GM18870 (cell line): ENCODE measurements around the gene TMEM201.

ENCODE experiments used
- ATAC-seq: cut with Tn5 transposase; IDR thresholded peaks from one replicate; pipeline ENCODE4 v1.9.1; 2021; ENCODE audit warnings: moderate library complexity; ENCODE audit not compliant: unreplicated experiment

The TMEM201 gene

GRCh38 chr1:9599741-9600140 is 11.0 kb downstream of the TMEM201 start:
- no peak for ATAC-seq

DNA sequence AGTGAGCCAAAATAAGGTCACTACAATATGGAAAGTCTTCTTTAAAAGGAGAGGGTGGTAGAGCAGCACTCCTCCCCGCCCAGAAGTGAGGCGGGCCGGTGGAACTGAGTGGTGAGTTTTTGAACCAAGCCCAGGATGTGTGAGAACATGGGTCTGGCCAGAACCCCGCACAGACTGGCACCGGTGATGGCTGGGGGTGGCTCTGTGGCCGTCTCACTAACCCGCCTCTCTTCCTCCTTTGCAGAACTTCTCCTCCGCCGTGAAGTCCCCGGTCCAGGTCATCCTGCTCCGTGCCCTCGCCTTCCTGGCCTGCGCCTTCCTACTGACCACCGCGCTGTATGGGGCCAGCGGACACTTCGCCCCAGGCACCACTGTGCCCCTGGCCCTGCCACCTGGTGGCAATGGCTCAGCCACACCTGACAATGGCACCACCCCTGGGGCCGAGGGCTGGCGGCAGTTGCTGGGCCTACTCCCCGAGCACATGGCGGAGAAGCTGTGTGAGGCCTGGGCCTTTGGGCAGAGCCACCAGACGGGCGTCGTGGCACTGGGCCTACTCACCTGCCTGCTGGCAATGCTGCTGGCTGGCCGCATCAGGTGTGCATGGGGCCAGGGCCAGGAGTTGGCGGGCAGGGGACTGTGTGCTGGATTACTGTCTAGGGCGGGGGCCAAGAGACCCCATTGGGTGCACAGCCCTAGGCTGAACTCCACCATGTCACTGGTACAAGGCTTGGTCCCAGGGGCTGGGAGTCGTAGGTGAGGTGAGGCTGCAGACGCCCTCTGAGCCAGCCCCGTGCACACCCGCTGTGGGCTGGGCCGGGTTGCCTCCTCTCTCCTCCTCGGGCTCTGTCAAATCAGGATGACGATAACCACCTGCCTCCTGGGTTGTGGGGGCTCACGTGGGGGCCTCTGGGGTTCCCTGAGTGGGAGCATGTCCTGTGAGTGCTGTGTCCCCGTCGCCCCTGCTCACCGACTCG is 12.4 kb downstream of the TMEM201 start:
- ATAC-seq: no peak

DNA sequence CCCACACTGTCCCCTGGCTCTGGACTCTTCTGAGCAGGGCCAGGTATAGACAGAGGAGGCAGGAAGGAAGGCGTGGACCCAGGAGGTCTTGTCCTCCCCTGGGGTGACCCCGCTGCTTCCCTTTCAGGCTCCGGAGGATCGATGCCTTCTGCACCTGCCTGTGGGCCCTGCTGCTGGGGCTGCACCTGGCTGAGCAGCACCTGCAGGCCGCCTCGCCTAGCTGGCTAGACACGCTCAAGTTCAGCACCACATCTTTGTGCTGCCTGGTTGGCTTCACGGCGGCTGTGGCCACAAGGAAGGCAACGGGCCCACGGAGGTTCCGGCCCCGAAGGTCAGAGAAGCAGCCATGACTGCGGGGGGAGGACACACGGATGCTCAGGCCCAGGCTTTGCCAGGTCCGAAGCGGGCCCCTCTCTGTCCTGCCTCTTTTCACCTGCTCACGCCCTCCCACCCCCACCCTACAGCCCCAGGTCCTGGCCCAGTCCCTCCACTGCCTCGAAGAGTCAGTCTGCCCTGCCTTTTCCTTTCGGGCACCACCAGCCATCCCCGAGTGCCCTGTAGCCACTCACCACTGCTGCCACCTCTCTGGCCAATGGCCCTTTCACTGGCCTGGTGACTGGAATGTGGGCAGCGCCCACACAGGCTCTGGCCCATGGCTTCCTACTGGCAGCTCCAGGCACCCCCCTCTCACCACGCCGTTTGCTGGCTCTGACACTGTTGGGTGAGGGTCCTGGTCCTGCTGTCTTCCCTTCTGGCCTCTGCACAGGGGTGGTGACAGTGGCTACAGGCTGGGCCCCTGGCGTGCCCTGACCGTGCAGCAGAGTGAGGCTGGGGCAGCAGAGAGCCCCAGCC is 13.5 kb downstream of the TMEM201 start:
- ATAC-seq: no peak

- no peak for ATAC-seq
Measured at GRCh38 chr1:9602794-9603167, 14.1 kb downstream of the TMEM201 start.

DNA sequence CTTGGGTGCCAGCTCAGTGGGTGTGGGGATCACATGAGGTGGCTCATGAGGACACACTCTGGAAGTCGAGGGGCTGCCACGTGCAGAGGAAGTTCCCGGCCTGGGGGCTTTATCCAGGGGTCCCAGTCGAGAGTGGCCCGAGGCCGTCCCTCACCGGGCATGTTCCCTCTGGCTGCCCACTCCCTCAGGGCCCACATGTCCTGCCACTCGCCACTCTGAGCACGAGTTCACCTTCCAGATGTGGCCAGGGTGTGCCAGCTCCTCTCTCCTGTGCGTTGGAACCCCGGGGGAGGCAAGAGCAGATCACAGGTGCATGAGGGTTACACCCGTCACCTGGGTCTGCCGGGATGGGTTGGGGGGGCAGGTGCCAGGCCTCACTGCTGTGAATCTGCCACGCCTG is 14.6 kb downstream of the TMEM201 start:
- ATAC-seq: no peak

DNA sequence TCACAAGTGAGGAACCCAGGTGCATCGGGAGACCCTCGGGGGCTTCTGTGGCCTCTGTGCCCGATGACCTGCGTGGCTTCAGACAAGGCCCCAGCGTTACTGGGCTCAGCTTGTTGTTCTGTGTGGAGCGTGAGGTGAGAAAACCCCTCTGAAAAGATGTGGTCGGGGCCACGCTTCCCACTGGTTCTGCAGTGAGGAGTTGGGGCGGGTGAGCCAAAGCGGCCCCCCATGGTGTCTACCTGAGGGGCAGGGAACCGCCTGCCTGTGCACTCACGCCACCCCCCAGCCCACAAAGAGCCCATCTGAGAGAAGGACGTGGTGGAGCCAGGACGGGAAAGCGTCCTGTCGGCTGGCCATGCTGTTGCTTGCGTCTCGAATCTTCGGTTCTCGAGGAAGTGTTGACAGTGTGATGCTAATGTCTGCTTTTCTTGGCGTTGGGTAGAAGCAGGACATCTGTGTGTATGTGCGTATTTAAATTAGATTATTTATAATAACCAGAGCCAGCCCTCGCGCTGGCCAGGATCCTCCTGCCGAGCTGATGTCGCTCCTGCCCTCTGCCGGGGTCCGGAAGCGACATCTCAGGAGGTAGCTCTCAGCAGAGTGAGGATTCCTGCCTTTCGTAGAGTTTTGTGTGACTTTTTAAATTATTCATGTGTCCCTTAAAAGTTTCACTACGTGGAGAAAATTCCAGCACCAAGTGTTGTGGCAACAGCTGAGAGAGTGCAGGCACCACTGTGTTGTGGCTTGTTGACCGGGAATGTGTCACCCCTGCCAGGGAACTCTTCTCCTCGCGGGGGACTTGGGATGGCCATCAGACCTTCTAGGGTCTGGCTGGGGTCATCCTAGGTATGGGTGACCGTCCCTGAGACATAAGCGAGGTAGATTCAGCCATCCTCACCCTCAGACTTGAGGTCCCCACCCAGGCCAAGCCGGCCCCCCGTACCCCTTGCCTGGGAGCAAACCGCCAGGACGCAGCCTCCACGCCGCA is 15.3 kb downstream of the TMEM201 start:
- no peak for ATAC-seq

GRCh38 chr1:9604836-9605235 is 16.1 kb downstream of the TMEM201 start:
- no peak for ATAC-seq

- ATAC-seq: no peak
Measured at GRCh38 chr1:9605946-9606455, 17.3 kb downstream of the TMEM201 start.

- ATAC-seq: no peak
Measured at GRCh38 chr1:9606458-9606857, 17.7 kb downstream of the TMEM201 start.

GRCh38 chr1:9606948-9607347 is 18.2 kb downstream of the TMEM201 start:
- ATAC-seq: no peak

DNA sequence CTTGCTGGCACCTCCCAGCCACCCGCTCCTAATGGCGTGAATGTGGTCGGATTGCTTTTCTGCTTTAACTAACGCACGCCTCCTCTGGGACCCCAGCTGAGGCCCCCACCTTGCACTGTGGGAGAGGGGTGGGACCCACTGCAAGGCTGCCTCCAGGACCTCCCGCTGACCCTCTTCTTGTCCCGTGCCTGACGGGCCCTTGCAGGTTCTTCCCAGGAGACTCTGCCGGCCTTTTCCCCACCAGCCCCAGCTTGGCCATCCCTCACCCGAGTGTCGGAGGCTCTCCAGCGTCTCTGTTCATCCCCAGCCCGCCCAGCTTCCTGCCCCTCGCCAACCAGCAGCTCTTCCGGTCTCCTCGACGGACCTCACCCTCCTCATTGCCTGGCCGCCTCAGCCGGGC is 18.6 kb downstream of the TMEM201 start:
- no peak for ATAC-seq

DNA sequence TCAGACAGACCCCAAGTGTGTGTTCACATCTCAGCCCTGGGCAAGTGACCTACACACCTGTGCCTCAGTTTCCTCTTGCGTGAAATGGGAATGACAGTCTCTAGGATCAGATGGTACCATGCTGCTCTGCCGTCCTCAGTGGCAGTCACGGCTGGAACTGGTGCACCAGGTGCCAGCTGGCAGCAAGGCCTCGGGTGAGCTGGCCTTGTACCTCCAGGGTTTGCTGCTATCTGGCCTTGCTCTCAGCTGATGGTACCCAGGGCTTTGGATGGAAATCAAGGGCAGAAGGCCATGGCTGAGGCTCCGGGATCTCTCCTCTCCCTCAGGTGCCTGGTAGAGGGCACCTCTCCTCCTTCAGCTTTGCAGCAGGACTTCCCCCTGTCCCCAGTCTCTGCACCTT is 21.3 kb downstream of the TMEM201 start:
- ATAC-seq: no peak

- ATAC-seq: no peak
Measured at GRCh38 chr1:9610548-9610947, 21.8 kb downstream of the TMEM201 start.

DNA sequence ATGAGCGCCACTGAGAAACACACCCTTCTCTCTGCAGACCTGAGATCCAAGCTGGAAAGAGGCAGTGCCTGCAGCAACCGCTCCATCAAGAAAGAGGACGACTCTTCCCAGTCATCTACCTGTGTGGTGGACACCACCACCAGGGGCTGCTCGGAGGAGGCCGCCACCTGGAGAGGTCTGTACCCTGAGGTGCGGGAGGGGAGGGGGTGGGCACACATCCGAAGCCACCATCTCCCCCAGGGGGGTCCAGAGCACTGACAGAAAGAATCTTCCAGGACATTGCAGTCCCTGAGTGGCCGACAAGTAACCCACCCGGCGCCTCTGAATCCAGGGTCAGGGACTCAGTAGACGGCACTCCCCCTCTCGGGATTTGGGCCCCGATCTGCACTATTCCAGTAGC is 23.0 kb downstream of the TMEM201 start:
- no peak for ATAC-seq

DNA sequence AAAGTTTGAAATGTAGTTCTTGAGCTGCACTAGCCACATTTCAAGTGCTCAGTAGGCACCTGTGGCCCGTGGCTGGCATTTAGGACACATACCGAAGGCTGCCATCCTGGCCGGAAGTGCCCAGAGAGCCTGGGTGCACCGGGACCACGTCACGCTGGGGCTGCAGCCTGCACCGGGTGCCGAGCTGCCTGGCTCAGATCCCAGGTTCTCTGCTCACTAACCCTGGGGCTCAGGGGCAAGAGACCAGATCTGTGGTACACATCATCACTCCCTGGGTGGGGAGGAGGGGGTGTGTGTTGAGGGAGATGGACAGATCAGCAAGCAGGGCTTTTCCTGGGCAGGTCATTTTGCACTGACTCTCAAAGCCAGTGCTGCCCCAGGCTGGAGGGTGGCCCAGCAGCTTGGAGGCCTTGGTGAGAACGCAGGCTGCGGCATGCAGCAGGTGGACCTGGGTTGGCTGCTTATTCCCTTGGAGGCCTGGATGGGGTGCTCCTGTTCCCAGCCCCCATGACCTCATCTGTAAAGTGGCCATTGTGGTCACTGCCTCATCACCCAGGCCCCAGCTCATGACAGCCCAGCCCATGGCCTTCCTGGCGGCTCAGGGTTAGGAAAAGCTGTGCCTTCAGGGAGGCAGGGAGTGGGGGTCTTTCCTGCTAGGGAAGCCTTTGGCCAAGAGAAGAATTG is 23.6 kb downstream of the TMEM201 start:
- ATAC-seq: no peak

- no peak for ATAC-seq
Measured at GRCh38 chr1:9612871-9613624, 24.3 kb downstream of the TMEM201 start.

- no peak for ATAC-seq
Measured at GRCh38 chr1:9613625-9614299, 25.1 kb downstream of the TMEM201 start.

DNA sequence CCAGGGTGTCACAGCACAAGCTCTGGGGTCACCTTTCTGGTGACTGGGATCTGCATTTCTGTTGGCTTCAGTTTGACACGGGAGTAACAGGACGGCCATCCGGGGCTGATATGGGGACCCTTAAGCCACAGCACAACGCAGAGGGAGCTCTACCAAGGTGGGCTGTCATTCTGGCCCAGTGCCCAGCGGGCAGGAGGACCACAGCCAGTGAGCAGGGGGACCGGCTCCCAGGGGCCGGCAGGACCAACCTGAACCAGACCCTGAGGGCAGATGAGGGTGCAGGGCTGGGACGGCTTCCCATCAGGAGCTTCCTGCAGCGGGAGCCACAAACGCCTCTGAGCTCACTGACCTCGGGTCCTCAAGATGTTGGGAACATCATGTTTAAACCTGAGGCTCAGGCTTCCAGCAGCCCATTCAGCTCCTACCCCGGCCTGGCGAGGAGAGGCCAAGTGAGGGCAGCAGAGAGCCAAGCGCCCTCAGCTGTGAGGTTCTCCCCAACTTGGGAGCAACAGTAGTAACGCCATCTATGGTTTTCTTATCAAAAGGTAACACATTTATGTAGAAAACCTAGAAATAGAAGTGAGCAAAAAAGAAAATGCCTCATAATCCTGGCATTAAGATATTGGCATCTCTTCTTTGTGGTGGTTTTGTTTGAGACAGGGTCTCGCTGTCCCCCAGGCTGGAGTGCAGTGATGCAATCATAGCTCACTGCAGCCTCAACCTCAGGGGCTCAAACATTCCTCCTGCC is 26.8 kb downstream of the TMEM201 start:
- no peak for ATAC-seq
